SW480 (cell line): ENCODE data around the gene SIT1.
"Not testable (repeated sequence)": the region's sequence is repeated elsewhere in the genome, so short reads cannot be mapped to it uniquely, and the experiment has no call there.

ENCODE experiments used
- DNase-seq: peaks from one replicate; pipeline ENCODE4 v3.0.0-alpha.2; 2016; ENCODE audit warnings: low spot score

The SIT1 gene

DNA sequence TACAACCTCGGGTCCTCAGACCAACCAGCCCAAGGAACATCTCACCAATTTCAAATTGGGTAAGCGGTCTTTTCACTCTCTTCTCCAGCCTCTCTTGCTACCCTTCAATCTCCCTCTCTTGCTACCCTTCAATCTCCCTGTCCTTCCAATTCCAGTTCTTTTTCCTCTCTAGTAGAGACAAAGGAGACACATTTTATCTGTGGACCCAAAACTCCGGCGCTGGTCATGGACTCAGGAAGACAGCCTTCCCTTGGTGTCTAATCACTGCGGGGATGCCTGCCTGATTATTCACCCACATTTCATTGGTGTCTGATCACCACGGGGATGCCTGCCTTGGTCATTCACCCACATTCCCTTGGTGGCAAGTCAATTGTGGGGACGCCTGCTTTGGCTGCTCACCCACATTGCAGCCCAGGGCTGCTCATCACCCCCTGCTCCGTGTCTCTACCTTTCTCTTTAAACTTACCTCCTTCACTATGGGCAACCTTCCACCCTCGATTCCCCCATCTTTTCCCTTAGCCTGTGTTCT, 13.2 kb downstream of the SIT1 start:
- DNase-seq, result not testable (repeated sequence)

DNA sequence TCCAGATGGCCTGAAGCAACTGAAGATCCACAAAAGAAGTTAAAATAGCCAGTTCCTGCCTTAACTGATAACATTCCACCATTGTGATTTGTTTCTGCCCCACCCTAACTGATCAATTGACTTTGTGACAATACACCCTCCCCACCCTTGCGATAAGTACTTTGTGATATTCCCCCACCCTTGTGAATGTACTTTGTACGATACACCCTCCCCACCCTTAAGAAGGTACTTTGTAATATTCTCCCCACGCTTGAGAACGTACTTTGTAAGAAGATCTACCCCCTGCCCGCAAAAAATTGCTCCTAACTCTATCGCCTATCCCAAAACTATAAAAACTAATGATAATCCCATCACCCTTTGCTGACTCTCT, 13.9 kb downstream of the SIT1 start:
- not testable (repeated sequence) for DNase-seq

DNA sequence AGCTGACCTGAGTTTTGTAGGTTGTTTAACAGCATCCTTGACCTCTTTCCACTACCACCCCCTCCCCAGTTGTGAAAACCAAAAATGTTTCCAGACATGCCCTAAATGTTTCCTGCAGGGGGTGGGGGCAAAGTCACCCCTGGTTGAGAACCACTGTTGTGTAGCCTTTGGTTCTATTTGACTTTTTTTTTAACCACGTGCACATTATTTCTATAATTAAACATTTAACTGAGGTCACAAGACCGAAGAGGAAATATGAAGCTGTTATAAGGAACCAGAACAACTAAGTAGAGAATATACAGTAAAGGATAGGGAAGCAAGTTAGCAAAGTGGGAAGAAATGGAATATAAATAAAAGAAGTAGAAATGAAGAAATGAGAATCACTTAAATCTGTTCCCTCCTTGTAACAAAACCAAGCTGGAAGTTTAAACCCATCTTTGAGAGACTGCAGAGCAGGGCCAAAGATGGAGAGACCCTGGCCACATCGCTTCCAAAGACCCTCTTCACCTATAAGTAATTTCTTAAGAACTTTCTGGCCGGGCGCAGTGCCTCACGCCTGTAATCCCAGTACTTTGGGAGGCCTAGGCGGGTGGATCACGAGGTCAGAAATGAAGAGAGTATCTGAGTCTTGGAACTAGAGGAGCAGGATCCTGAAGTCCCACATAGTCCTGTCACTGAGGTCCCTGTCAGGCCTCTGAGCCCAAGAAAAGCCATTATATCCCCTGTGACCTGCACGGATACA, 14.4 kb downstream of the SIT1 start:
- no peak for DNase-seq

DNA sequence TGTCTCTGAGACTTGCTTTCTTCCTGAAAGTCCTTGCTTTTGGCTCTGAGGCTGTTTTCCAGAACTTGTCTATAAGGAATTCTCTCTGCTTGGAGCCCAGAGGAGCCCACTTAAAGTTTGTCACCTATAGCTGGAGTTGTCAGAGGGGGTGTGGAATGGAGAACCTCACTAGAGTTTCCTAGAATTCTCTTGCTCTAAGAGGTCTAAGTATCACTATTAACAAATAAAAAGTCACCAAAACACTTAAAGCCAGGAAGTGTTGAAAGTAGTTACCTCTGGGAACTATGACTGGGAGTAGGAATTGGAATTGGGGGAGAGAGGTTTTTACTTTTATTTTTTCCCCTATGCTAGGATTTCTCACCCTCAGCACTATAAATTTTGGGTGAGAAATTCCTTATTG, 15.0 kb downstream of the SIT1 start:
- no peak for DNase-seq

DNA sequence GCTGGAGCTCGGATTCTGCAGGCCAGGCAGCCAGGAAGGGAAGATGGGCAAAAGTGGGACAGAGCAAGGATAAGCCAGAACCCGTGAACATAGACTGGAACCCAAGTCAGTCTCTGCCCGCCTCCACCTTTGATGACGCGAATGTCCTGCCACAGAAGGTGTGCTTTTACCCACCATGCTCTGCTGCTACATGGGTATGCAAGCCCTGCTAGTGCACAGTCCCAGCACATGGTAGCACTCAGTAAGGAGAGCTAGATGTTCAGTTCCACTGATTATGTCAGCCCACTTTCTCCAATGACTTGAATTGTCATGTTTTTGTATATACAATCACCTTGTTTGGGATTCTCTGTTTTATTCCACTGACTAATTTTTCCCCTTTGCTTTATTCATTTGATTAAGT, 21.1 kb downstream of the SIT1 start:
- no peak for DNase-seq

DNA sequence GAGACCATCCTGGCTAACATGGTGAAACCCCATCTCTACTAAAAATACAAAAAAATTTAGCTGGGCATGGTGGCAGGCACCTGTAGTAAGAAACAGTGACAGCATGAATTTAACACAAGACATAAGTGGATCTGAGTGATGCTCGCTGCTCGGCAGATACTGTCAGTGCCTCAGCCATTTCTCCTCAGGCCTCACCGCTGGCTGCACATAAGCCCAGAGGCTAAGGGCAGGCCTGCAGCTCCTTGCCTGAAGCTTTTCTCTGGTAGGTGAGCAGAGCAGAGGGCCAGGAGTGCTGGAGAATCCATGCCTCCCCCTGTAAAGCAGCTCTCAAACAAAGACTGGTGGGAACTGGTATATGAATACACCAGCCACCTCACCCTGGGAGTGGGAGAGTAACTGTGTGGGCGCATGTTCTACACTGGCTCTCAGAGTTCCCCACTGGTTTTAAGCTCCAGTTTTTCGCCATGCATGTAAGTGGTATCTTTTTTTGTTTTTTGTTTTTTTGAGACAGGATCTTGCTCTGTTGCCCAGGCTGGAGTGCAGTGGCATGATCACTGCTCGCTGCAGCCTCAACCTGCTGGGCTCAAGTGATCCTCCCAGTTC, 22.2 kb downstream of the SIT1 start:
- no peak for DNase-seq

DNA sequence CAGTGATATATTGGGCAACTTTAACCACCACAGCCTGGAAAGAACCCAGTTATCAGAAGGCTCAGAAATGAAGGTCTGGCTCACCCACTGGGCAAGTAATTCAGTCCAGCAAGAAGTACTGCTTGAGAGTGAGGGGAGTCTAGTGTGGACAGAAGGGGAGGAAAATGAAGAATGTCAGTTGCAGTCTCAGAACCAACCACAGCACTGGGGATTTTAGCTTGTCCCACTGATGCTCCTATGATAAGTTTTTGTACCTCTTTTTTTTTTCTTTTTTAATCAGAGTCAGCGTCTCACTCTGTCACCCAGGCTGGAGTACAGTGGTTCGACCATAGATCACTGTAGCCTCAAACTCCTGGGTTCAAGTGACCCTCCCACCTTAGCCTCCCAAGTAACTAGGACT, 23.2 kb downstream of the SIT1 start:
- no peak for DNase-seq

DNA sequence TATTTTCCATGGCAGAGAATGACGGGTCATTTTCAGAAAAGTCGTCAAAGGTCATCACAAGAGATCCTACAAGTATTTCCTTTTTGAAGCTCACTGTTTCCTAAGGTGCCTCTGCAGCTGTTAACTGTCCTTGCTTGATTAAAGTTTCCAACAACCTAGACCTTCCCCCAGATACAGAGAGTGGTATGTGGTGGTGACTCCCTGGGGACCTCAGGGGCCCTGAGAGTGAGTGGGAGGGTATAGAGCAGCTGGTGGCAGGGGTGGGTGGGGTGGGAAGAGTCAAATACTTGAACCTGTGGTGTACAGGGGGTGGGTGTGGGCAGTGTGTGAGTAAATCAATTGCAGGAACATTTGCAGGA, 31.0 kb downstream of the SIT1 start:
- no peak for DNase-seq

DNA sequence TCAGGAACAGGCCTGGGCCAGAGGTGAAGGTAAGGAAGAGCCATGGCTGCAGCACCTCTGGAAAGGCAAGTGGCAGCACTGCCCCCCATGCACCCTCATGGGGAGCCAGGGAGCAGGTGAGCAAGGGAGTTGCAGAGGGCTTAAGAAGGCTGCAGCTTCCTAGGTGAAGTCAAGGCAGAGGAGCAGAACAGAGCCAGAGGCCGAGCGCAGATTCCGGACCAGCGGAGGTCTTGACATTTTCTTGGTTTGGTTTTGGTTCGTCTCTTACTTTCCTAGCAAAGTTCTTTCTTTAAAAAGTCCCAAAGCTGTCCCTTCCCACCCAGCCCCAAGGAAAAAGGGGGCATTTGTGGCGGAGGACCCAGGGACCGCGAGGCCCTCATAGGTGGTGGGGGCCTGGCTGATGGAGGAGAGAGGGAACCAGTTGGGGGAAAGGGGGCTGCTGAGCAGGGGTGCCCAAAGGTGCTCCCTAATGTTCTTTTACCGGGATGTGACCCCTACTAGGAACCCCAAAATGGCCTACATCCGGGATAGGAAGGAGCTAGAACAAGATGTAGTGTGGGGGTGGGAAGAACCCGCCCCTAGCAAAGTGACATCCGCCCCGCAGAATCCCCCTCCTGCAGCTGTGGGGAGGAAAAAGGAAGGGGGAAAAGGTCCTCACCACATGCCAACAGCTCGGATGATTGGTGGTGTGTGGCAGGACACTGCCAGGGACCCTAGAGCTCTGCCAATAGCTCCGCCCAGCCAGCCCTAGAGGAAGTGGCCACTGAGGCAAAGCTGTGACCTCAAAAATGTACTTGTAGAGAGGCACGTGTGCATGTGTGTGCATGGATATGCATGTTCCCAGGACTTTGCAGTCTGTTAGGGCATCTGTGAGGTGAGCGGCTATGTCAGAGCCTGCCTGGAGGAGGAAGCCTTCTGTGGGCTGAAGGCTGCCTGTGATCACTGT, 31.6 kb downstream of the SIT1 start:
- DNase-seq, result no peak

DNA sequence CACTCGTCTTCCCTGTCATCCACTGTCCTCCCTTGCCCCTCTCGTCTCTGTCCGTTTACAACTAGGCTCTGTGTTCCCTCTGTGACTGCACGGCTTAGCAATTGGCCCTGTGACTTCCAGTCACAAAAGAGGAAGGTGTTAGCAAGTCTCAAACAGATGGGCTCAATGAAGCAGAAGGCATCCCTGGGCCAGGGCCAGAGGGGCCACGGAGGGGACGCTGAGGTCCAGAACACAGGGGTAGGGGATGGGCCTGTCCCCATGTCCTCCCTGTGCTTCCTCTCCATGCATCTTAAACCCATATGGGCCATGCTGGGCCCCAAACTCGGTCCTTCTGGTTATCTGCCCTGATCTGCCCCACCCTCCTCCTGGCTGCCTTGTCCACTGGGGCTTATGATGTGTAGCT, 32.4 kb downstream of the SIT1 start, which contains the start of gene CD72:
Gene CD72, minus strand, starts transcription at position 89 of the 403 bp plus-strand sequence. CDS start 110 bp downstream, outside the sequence.
- DNase-seq, result no peak

DNA sequence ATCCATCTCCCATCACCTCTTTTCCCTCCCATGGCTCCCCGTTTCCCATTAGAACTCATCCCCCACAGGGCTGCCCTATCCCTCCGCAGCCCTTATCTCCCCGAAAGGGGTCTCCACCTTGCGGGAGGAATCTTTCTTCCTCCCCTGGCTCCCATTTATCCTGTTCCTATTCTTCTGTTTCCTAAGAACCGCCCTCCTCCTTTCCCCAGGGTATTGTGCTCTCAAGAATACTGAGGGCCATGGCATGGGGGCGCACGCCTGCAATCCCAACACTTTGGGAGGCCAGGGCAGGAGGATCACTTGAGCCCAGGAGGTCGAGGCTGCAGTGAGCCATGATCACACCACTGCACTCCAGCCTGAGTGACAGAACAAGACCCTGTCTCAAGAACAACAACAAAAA, 33.2 kb downstream of the SIT1 start:
- no peak for DNase-seq

DNA sequence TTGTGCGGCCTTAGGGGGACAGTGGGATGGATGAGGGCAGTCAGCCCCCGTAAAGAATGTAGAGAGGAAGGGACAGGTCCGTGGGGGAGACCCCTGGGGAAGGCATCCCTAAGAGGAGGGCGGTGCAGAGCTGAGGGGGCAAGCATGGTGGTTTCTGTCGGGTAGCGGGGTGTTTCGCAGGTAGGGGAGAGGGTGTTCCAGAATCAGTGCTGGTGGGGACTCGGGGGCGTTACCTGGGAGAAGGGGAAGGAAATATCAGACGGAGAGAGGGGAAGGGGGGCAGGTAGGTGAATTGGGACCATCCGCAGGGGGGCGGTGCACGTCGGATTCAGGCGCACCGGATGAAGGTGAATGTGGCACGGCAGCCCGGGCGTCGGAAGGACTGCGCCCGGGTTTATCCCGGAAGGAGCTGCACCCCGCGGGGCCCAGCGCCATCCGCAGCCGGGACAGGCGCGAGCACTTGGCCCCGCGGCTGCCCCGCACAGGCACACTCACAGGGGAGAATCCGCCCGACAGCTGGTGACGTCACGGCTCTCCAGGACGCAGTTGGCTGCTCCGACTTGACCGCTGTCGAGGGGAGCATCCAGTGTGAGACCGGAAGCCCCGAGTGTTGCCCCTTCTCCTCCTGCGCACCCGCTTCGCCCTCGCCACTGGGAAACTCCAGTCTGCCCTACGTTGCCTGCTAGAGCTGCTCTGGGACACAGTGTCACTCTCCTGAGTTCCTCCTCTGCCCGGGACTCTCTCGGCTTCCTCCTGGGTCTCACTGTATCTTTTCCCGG, 33.9 kb downstream of the SIT1 start:
- peak; percentile 18 for DNase-seq

DNA sequence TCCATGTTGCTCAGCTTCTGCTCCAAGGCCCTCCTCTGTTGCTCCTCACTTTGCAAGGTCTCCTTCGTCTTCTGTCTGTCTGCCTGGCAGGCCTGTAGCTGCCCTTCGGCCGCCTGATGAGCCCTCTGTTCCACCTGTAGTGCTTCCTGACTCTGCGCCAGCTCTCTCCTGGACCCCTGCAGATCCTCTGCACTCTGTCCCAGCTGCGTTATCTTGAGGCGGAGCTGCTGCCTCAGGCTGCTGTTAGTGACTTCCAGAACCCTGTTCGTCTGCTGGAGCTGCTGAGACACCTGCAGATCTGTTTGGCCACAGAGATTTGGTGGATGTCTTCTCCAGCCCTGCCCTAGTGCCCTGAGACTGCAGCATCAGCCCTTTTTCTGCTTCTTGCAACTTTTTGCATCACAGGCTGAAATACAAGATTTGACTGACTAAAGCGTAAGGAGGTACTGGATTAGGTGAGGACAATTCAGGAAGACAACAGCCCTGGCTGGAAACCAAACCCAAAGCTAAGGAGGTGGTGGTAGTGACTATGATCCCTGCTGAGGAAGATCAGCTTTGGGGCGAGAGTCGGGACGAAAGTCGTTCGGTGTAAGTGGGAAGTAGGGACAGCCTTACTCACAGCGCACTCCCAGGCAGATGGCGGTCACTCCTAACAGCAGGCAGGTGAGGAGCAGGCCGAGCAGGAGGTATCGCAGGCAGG, 34.6 kb downstream of the SIT1 start:
- no peak for DNase-seq

DNA sequence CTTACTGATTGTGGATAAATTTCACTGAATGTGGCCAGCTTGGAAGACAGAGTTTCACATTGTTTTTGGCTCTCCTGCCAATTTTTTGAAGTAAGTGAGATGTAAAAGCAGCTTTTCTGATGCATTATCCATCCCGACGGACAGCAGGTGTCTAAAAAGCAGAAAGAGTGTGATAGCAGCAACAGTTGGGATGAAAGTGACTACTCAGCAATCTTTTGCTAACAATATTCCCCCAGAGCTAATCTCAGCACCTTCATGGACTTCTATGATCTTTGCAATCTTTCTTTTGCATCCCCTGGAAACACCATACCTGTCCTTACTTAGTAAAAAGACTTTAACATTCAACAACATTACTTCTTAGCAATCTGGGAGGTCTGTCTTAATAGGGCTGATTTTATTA, 37.9 kb downstream of the SIT1 start:
- DNase-seq, result no peak

DNA sequence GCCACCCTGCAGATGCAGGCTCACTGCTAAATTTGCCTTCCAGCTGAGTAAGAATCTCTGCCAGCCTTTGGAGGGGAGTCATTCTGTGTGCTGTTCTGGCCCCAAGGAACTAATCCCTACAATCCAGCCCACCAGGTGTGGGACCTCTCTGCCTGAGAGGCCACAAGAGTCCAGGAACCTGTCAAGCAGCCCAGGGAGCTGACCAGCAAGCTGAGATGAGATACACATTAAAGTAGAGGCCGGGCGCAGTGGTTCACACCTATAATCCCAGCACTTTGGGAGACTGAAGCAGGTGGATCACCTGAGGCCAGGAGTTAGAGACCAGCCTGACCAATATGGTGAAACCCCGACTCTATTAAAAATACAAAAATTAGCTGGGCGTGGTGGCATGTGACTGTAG, 38.7 kb downstream of the SIT1 start:
- not testable (repeated sequence) for DNase-seq

DNA sequence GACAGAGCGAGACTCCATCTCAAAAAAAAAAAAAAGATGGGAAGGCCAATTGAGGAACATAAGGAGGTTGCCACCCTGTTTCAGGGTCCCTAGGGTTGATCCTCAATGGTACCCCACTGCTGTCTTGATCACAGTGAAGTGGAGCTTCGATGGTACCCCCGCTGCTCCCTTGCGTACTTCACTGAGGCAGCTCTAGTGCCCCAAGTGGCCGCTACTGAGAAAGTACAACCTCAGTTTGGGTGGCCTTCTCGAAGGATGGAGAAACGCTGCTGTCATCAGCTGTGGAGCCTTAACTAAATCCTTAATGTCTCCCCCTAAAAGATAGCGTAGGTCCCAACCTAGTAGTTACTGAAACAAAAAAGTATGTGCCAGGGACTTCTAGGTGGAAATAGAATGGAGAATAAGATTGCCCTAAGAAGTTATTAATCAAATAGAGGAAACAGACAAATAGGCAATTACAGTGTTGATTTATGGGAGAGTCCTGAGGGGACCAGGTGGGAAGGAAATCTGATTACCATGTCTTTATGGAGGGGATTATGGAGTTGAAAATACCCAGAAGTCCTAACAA, 39.4 kb downstream of the SIT1 start:
- peak; percentile 44 for DNase-seq

DNA sequence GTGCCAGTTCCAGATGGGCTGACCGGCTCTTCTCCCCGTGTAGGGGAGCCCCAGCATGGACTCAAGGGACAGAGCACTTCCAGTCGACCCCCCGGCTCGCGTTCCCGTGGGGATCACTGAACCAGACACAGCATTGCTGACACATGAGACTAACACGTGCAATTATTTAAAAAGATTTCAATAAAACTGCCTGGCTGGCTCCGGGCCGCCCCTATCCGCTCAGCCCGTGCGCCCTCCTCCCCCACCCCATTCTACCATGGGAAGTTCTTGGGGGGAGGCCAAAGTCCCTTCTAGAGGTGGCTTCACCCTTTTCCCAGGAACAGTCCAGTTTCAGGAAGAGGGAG, 40.9 kb downstream of the SIT1 start:
- no peak for DNase-seq

DNA sequence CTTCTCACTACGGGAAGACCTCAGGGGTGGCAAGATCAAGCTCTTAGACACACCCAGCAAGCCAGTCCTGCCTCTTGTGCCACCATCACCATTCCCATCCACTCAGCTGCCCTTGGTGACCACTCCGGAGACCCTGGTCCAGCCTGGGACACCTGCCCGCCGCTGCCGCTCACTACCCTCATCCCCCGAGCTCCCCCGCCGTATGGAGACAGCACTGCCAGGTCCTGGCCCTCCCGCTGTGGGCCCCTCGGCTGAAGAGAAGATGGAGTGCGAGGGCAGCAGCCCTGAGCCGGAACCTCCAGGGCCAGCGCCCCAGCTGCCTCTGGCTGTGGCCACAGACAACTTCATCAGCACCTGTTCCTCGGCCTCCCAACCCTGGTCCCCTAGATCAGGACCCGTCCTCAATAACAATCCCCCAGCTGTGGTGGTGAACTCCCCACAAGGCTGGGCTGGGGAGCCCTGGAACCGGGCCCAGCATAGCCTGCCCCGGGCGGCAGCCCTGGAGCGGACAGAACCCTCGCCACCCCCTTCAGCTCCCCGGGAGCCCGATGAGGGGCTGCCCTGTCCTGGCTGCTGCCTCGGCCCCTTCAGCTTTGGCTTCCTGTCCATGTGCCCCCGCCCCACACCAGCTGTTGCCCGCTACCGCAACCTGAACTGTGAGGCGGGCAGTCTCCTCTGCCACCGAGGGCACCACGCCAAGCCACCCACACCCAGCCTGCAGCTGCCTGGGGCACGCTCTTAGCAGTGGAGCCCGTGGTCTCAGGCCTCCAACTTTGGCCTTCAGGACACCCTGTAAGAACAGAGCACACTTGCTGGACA, 41.5 kb downstream of the SIT1 start:
- no peak for DNase-seq

DNA sequence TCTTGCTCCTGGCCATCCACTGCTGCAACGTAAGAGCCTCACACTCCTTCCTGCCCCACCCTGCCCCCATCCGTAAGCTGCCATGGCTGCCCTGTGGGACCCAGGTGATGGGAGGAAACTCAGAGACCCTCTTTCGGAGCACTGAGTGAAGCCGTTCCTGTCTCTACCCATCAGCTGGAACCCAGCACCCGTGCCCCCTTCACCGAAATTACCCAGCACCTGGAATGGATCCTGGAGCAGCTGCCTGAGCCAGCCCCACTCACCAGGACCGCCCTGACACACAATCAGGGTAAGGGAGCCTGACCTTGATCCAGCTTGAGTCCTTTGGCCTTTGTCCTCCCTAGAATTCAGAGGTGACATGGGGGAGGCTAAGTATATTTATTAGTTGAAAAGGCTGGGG, 42.5 kb downstream of the SIT1 start:
- no peak for DNase-seq

DNA sequence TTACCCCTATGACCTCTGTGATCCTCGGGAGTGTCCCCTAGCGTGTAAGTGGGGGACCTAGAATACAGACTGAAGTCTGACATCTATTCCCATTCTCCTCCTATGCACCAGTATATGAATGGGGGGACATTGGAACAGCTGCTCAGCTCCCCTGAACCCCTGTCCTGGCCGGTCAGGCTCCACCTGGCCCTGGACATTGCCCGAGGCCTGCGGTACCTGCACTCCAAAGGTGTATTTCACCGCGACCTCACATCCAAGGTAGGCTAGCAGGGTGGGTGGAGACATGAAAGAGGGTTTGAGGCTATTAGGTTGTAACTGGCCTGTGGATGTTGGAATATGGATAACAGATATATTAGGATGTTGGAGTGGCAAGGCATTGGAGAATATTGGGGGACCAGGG, 44.0 kb downstream of the SIT1 start:
- DNase-seq, result no peak
